Raji (cell line): Measurements from ENCODE around the gene MAD1L1.

Experiments used
- POLR2A ChIP-seq: IDR thresholded peaks from 2 replicates; pipeline ENCODE4 v1.6.1; 2011; ENCODE audit warnings: low read depth, low read length, control low read depth; ENCODE audit not compliant: insufficient read depth

The MAD1L1 gene

GRCh38 chr7:2002561-2003450 is 229.9 kb downstream of the MAD1L1 start:
- no peak for TF ChIP-seq POLR2A

GRCh38 chr7:2001601-2002442 is 230.9 kb downstream of the MAD1L1 start:
- no peak for TF ChIP-seq POLR2A

GRCh38 chr7:2000746-2001321 is 231.9 kb downstream of the MAD1L1 start:
- no peak for TF ChIP-seq POLR2A

GRCh38 chr7:2000153-2000687 is 232.5 kb downstream of the MAD1L1 start:
- no peak for TF ChIP-seq POLR2A

GRCh38 chr7:1999278-1999984 is 233.3 kb downstream of the MAD1L1 start:
- no peak for TF ChIP-seq POLR2A

GRCh38 chr7:1998146-1998545 is 234.6 kb downstream of the MAD1L1 start:
- TF ChIP-seq POLR2A = no peak

GRCh38 chr7:1997537-1998076 is 235.1 kb downstream of the MAD1L1 start:
- TF ChIP-seq POLR2A = no peak

GRCh38 chr7:1996816-1997215 is 235.9 kb downstream of the MAD1L1 start:
- no peak for TF ChIP-seq POLR2A

- TF ChIP-seq POLR2A = no peak
These were observed 237.3 kb downstream of the MAD1L1 start for GRCh38 chr7:1995426-1995825.

GRCh38 chr7:1994931-1995330 is 237.8 kb downstream of the MAD1L1 start:
- no peak for TF ChIP-seq POLR2A

- TF ChIP-seq POLR2A = no peak
These were observed 238.7 kb downstream of the MAD1L1 start for GRCh38 chr7:1993776-1994740.

GRCh38 chr7:1993031-1993695 is 239.6 kb downstream of the MAD1L1 start:
- TF ChIP-seq POLR2A = no peak

GRCh38 chr7:1992554-1992953 is 240.2 kb downstream of the MAD1L1 start:
- TF ChIP-seq POLR2A = no peak

GRCh38 chr7:1990001-1990670 is 242.6 kb downstream of the MAD1L1 start:
- no peak for TF ChIP-seq POLR2A
